HEK293 (cell line): ENCODE data around the gene TPM2.
"Not testable (repeated sequence)": the region's sequence is repeated elsewhere in the genome, so short reads cannot be mapped to it uniquely, and the experiment has no call there.

Experiments used
- CTCF ChIA-PET: fragments of 350-600 bp; formaldehyde crosslinking; extraction: SDS; loops from one replicate; lab custom pipeline; 2021; ENCODE audit warnings: antibody characterized with exemption; lab: Yijun Ruan, JAX
- POLR2A ChIA-PET: fragments of 300-600 bp; formaldehyde crosslinking; extraction: SDS; loops from one replicate; lab custom pipeline; 2020; ENCODE audit warnings: antibody characterized with exemption, inconsistent platforms; lab: Yijun Ruan, JAX
- H3K27ac ChIP-seq: fragments of 200-500 bp; sonication (Bioruptor generic); 2 replicates; pipeline ENCODE4 v1.5.1; 2014; ENCODE audit warnings: low read depth, low read length, control low read depth, inconsistent platforms; ENCODE audit errors: extremely low read depth
- H3K36me3 ChIP-seq, 2 experiments: fragments of 200-500 bp in 1 of 2; sonication (Bioruptor generic) in 1 of 2; 1 replicate in 1 of 2; 2 replicates in 1 of 2; pipeline ENCODE4 v1.5.1; 2014 to 2017; ENCODE audit warnings: inconsistent platforms in 2 of 2, low read length in 2 of 2; ENCODE audit not compliant: control insufficient read depth in 2 of 2, insufficient read depth in 1 of 2
- H3K4me1 ChIP-seq: fragments of 200-500 bp; sonication (Bioruptor generic); 2 replicates; pipeline ENCODE4 v1.5.1; 2014; ENCODE audit warnings: mild to moderate bottlenecking, low read length, inconsistent platforms; ENCODE audit not compliant: control insufficient read depth, insufficient read depth
- H3K4me3 ChIP-seq: 2 replicates; pipeline ENCODE4 v1.5.1; 2011; ENCODE audit warnings: low read depth, mild to moderate bottlenecking, control low read depth, low read length, moderate library complexity
- H3K9me3 ChIP-seq: fragments of 200-500 bp; sonication (Bioruptor generic); 2 replicates; pipeline ENCODE4 v1.5.1; 2014; ENCODE audit warnings: low read depth, low read length, inconsistent platforms; ENCODE audit not compliant: control insufficient read depth, insufficient read depth
- SETDB1 ChIP-seq: IDR thresholded peaks from one replicate; pipeline ENCODE4 v1.6.1; 2017; ENCODE audit warnings: mild to moderate bottlenecking, low read length, moderate library complexity, mixed read lengths; ENCODE audit not compliant: insufficient read length
- ZNF404 ChIP-seq: fragments of 450-650 bp; formaldehyde crosslinking; IDR thresholded peaks from 2 replicates; pipeline ENCODE4 v1.5.1; 2017; ENCODE audit warnings: missing biosample characterization, missing genetic modification characterization
- ZNF514 ChIP-seq: fragments of 450-650 bp; formaldehyde crosslinking; IDR thresholded peaks from 2 replicates; pipeline ENCODE4 v1.5.1; 2016; ENCODE audit warnings: missing biosample characterization, missing genetic modification characterization
- ZNF529 ChIP-seq: fragments of 450-650 bp; formaldehyde crosslinking; IDR thresholded peaks from 2 replicates; pipeline ENCODE4 v1.5.1; 2017; ENCODE audit warnings: missing genetic modification characterization, missing biosample characterization; ENCODE audit not compliant: insufficient replicate concordance
- ZNF530 ChIP-seq: fragments of 450-650 bp; formaldehyde crosslinking; IDR thresholded peaks from 2 replicates; pipeline ENCODE4 v1.5.1; 2016; ENCODE audit warnings: low read depth, missing biosample characterization, missing genetic modification characterization
- ZNF571 ChIP-seq: fragments of 450-650 bp; formaldehyde crosslinking; IDR thresholded peaks from 2 replicates; pipeline ENCODE4 v1.5.0; 2017; ENCODE audit warnings: missing biosample characterization, missing genetic modification characterization
- ZNF610 ChIP-seq: fragments of 450-650 bp; formaldehyde crosslinking; IDR thresholded peaks from 2 replicates; pipeline ENCODE4 v1.5.1; 2016; ENCODE audit warnings: missing biosample characterization, missing genetic modification characterization, borderline replicate concordance
- ZNF621 ChIP-seq: fragments of 450-650 bp; formaldehyde crosslinking; IDR thresholded peaks from 2 replicates; pipeline ENCODE4 v1.5.1; 2017; ENCODE audit warnings: missing biosample characterization, missing genetic modification characterization
- ZNF76 ChIP-seq: fragments of 450-650 bp; formaldehyde crosslinking; IDR thresholded peaks from 2 replicates; pipeline ENCODE4; 2016; ENCODE audit warnings: low read depth, missing biosample characterization, missing genetic modification characterization, borderline replicate concordance
- TF ChIP-seq, protein P1 (sequence below): fragments of 450-650 bp; formaldehyde crosslinking; conservative IDR thresholded peaks from 2 replicates; pipeline ENCODE4 v1.5.1; 2016; ENCODE audit warnings: low read depth, missing biosample characterization, missing genetic modification characterization
- TF ChIP-seq, protein P2 (sequence below): fragments of 450-650 bp; formaldehyde crosslinking; IDR thresholded peaks from 2 replicates; pipeline ENCODE4 v1.5.1; 2017; ENCODE audit warnings: missing biosample characterization, missing genetic modification characterization
- TF ChIP-seq, protein P3 (sequence below): fragments of 450-650 bp; formaldehyde crosslinking; IDR thresholded peaks from 2 replicates; pipeline ENCODE4 v1.5.1; 2017; ENCODE audit warnings: missing biosample characterization, missing genetic modification characterization
- TF ChIP-seq, protein P4 (sequence below): fragments of 450-650 bp; formaldehyde crosslinking; IDR thresholded peaks from 2 replicates; pipeline ENCODE4 v1.5.1; 2016; ENCODE audit warnings: missing biosample characterization, missing genetic modification characterization, borderline replicate concordance

The TPM2 gene

DNA sequence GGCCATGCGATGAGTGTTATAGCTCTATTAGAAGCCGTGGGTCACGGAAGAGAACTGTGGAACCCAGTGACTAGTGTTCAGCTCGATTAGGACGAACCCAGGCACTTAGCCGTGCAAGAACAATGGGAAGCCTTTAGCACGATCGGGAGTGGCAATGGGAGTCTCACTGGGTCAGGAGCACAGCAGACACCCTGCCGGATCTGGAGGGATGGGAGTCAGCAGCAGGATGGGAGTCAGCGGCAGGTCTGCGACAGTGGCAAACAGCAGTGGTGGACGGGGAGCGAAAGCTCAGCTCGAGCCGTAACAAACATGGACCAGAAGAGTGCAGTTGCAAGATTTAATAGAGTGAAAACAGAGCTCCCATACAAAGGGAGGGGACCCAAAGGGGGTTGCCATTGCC lies 49.3 kb downstream of the TPM2 start:
- H3K36me3 ChIP-seq, H3K4me3 ChIP-seq, H3K27ac ChIP-seq, H3K4me1 ChIP-seq, H3K9me3 ChIP-seq: not testable (repeated sequence)
- ChIA-PET CTCF (interaction anchor here (0.7 kb wide), 1 partner anchor 9 kb away, joined by 3 read pairs; no protein-coding TSS in a partner anchor), POLR2A (interaction anchor here (1.0 to 1.5 kb wide), 2 partner anchors 9 to 17 kb away, joined by 3 read pairs; partner anchors contain the start of genes CCDC107 and RMRP)

DNA sequence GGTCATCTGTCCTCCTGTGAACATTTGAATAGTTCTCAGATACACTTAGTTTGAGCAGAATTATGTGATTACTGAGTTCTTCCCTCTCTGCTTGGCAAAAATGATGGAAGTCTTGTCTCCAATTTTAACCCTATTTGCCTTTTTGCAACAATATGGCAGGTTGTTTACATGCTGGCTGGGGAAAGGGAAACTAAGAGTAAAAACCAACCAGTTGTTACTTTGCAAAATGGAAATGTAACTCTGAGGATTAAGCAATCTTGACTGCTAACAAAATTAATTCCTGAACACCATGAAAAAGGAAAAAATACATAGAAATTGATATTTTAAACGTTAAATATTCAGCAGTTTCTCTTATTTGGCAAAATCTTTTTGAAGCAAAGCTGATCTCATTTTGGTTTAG lies 50.1 kb downstream of the TPM2 start:
- TF ChIP-seq ZNF571 (tag by site-specific recombination) (no peak), SETDB1 (no peak), ZNF514 (tag by site-specific recombination) (no peak), ZNF610 (tag by site-specific recombination) (no peak), ZNF621 (tag by site-specific recombination) (no peak), ZNF530 (tag by site-specific recombination) (no peak), ZNF404 (tag by site-specific recombination) (no peak), ZNF76 (tag by site-specific recombination) (no peak), ZNF529 (tag by site-specific recombination) (no peak)
- TF ChIP-seq, protein P1, sequence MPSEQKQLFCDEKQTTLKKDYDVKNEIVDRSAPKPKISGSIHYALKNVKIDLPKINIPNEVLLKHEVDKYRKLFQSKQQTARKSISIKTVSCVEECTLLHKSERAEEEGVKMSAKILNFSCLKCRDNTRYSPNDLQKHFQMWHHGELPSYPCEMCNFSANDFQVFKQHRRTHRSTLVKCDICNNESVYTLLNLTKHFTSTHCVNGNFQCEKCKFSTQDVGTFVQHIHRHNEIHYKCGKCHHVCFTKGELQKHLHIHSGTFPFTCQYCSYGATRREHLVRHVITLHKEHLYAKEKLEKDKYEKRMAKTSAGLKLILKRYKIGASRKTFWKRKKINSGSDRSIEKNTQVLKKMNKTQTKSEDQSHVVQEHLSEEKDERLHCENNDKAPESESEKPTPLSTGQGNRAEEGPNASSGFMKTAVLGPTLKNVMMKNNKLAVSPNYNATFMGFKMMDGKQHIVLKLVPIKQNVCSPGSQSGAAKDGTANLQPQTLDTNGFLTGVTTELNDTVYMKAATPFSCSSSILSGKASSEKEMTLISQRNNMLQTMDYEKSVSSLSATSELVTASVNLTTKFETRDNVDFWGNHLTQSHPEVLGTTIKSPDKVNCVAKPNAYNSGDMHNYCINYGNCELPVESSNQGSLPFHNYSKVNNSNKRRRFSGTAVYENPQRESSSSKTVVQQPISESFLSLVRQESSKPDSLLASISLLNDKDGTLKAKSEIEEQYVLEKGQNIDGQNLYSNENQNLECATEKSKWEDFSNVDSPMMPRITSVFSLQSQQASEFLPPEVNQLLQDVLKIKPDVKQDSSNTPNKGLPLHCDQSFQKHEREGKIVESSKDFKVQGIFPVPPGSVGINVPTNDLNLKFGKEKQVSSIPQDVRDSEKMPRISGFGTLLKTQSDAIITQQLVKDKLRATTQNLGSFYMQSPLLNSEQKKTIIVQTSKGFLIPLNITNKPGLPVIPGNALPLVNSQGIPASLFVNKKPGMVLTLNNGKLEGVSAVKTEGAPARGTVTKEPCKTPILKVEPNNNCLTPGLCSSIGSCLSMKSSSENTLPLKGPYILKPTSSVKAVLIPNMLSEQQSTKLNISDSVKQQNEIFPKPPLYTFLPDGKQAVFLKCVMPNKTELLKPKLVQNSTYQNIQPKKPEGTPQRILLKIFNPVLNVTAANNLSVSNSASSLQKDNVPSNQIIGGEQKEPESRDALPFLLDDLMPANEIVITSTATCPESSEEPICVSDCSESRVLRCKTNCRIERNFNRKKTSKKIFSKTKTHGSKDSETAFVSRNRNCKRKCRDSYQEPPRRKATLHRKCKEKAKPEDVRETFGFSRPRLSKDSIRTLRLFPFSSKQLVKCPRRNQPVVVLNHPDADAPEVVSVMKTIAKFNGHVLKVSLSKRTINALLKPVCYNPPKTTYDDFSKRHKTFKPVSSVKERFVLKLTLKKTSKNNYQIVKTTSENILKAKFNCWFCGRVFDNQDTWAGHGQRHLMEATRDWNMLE (tag by site-specific recombination): no peak
- TF ChIP-seq, protein P2, sequence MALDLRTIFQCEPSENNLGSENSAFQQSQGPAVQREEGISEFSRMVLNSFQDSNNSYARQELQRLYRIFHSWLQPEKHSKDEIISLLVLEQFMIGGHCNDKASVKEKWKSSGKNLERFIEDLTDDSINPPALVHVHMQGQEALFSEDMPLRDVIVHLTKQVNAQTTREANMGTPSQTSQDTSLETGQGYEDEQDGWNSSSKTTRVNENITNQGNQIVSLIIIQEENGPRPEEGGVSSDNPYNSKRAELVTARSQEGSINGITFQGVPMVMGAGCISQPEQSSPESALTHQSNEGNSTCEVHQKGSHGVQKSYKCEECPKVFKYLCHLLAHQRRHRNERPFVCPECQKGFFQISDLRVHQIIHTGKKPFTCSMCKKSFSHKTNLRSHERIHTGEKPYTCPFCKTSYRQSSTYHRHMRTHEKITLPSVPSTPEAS (tag by site-specific recombination): no peak
- TF ChIP-seq, protein P3, sequence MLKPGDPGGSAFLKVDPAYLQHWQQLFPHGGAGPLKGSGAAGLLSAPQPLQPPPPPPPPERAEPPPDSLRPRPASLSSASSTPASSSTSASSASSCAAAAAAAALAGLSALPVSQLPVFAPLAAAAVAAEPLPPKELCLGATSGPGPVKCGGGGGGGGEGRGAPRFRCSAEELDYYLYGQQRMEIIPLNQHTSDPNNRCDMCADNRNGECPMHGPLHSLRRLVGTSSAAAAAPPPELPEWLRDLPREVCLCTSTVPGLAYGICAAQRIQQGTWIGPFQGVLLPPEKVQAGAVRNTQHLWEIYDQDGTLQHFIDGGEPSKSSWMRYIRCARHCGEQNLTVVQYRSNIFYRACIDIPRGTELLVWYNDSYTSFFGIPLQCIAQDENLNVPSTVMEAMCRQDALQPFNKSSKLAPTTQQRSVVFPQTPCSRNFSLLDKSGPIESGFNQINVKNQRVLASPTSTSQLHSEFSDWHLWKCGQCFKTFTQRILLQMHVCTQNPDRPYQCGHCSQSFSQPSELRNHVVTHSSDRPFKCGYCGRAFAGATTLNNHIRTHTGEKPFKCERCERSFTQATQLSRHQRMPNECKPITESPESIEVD: no peak
- TF ChIP-seq, protein P4, sequence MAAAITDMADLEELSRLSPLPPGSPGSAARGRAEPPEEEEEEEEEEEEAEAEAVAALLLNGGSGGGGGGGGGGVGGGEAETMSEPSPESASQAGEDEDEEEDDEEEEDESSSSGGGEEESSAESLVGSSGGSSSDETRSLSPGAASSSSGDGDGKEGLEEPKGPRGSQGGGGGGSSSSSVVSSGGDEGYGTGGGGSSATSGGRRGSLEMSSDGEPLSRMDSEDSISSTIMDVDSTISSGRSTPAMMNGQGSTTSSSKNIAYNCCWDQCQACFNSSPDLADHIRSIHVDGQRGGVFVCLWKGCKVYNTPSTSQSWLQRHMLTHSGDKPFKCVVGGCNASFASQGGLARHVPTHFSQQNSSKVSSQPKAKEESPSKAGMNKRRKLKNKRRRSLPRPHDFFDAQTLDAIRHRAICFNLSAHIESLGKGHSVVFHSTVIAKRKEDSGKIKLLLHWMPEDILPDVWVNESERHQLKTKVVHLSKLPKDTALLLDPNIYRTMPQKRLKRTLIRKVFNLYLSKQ (tag by site-specific recombination): no peak
- H3K27ac ChIP-seq: no peak overlapping the region
- ChIA-PET CTCF (interaction anchor here (0.8 to 1.3 kb wide), 2 partner anchors 29 to 57 kb away, joined by 3 read pairs; no protein-coding TSS in a partner anchor), POLR2A (interaction anchor here (1.0 to 1.5 kb wide), 2 partner anchors 9 to 18 kb away, joined by 3 read pairs; partner anchors contain the start of genes CCDC107 and RMRP)
- H3K9me3 ChIP-seq: no peaks in the 10 kb centered on the region
- no peaks in the 10 kb centered on the region for H3K36me3 ChIP-seq
- H3K4me1 ChIP-seq: no peaks in the 10 kb centered on the region
- H3K4me3 ChIP-seq: no peak overlapping the region

DNA sequence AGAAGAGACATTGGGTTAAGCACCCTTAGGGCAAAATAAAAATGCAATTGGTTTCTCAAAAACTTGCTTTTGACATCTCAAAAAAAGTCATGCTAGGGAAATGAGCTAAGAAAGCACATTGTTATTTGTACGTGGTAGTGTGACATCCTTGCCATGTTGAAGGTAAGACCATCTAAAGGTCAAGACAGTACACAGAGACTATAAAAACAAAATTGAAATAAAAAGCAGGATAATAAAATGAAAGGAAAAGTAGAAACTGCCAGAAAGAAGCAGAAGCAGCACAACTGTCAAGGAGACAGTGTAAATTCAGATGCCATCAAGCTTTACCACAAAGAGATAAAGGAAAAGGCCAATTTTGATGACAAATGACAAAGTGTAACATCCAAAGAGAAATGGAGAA lies 50.5 kb downstream of the TPM2 start:
- POLR2A ChIA-PET, H3K27ac ChIP-seq, H3K4me3 ChIP-seq, H3K4me1 ChIP-seq, H3K36me3 ChIP-seq, H3K9me3 ChIP-seq: not testable (repeated sequence)
- CTCF ChIA-PET: interaction anchor here (0.8 to 1.3 kb wide), 2 partner anchors 28 to 57 kb away, joined by 3 read pairs; no protein-coding TSS in a partner anchor

DNA sequence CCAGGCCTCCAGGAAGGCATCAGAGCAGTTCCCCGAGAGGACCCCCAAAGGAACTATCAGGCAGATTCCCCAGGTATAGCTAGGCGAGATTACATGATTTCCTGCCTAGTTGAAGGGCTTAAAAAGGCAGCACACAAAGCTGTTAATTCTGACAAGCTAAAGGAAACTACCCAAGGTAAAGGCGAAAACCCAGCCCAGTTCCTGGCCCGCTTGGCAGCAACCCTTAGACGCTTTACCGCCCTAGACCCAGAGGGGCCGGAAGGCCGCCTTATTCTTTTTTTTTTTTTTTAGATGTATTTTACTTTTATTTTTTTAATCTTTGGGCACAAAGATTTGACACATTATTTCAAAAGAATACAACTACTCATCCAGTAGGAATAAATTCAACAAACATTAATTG lies 51.0 kb downstream of the TPM2 start:
- H3K36me3 ChIP-seq, POLR2A ChIA-PET, H3K9me3 ChIP-seq, H3K27ac ChIP-seq, H3K4me3 ChIP-seq, H3K4me1 ChIP-seq: not testable (repeated sequence)
- CTCF ChIA-PET: interaction anchor here (0.6 to 1.3 kb wide), 3 partner anchors 9 to 58 kb away, joined by 3 read pairs; no protein-coding TSS in a partner anchor

DNA sequence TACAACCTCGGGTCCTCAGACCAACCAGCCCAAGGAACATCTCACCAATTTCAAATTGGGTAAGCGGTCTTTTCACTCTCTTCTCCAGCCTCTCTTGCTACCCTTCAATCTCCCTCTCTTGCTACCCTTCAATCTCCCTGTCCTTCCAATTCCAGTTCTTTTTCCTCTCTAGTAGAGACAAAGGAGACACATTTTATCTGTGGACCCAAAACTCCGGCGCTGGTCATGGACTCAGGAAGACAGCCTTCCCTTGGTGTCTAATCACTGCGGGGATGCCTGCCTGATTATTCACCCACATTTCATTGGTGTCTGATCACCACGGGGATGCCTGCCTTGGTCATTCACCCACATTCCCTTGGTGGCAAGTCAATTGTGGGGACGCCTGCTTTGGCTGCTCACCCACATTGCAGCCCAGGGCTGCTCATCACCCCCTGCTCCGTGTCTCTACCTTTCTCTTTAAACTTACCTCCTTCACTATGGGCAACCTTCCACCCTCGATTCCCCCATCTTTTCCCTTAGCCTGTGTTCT lies 52.2 kb downstream of the TPM2 start:
- H3K36me3 ChIP-seq, H3K4me1 ChIP-seq, H3K27ac ChIP-seq, POLR2A ChIA-PET, H3K9me3 ChIP-seq, H3K4me3 ChIP-seq: not testable (repeated sequence)
- CTCF ChIA-PET: interaction anchor here (0.5 kb wide), 1 partner anchor 8 kb away, joined by 3 read pairs; no protein-coding TSS in a partner anchor
